NCI-H1092 treated with DMSO at 0.1 percent for 48 hours (cell line): ENCODE measurements around the gene ISY1.
"Not testable (repeated sequence)": the region's sequence is repeated elsewhere in the genome, so short reads cannot be mapped to it uniquely, and the experiment has no call there.

Source experiments
- DNase-seq: peaks from one replicate; lab custom pipeline; 2025; lab: John Stamatoyannopoulos, UW

ISY1 gene

GRCh38 chr3:129120254-129121004 lies 40.4 kb downstream of the ISY1 start:
- no peak for DNase-seq

- no peak for DNase-seq
Observed at GRCh38 chr3:129119365-129120100, 41.3 kb downstream of the ISY1 start.

- no peak for DNase-seq
Observed at GRCh38 chr3:129118745-129119144, 42.1 kb downstream of the ISY1 start.

GRCh38 chr3:129117134-129117533 lies 43.7 kb downstream of the ISY1 start:
- no peak for DNase-seq

GRCh38 chr3:129116482-129116946 lies 44.3 kb downstream of the ISY1 start:
- no peak for DNase-seq

- no peak for DNase-seq
Observed at GRCh38 chr3:129114455-129114854, 46.4 kb downstream of the ISY1 start.

GRCh38 chr3:129112308-129113052 lies 48.4 kb downstream of the ISY1 start:
- DNase-seq: no peak

- DNase-seq: not testable (repeated sequence)
Observed at GRCh38 chr3:129111076-129111780, 49.6 kb downstream of the ISY1 start.

- DNase-seq: no peak
Observed at GRCh38 chr3:129107793-129108192, 53.1 kb downstream of the ISY1 start.

- DNase-seq: no peak
Observed at GRCh38 chr3:129106866-129107565, 53.8 kb downstream of the ISY1 start.

GRCh38 chr3:129106320-129106719 lies 54.5 kb downstream of the ISY1 start:
- DNase-seq: no peak

GRCh38 chr3:129105862-129106261 lies 55.0 kb downstream of the ISY1 start:
- no peak for DNase-seq

GRCh38 chr3:129104498-129105079 lies 56.3 kb downstream of the ISY1 start:
- DNase-seq: no peak

GRCh38 chr3:129104051-129104450 lies 56.8 kb downstream of the ISY1 start:
- no peak for DNase-seq

- DNase-seq: no peak
Observed at GRCh38 chr3:129103296-129103695, 57.6 kb downstream of the ISY1 start.

- DNase-seq: no peak
Observed at GRCh38 chr3:129101370-129102138, 59.3 kb downstream of the ISY1 start.

- no peak for DNase-seq
Observed at GRCh38 chr3:129100274-129100673, 60.6 kb downstream of the ISY1 start.

- no peak for DNase-seq
Observed at GRCh38 chr3:129095285-129095684, 65.6 kb downstream of the ISY1 start.

GRCh38 chr3:129088312-129088711 lies 72.6 kb downstream of the ISY1 start:
- not testable (repeated sequence) for DNase-seq

- DNase-seq: peak; percentile 38
Observed at GRCh38 chr3:129087904-129088303, 73.0 kb downstream of the ISY1 start.
